ENCODE data around the gene HMGA1. TPM values are rescaled to one million over a fixed set of nuclear protein-coding genes. Genes with fewer than 3 reads are reported as not detected.

Gene HMGA1, protein sequence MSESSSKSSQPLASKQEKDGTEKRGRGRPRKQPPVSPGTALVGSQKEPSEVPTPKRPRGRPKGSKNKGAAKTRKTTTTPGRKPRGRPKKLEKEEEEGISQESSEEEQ
- total RNA-seq = 65.2 and 111 TPM in 2 replicates

DNA sequence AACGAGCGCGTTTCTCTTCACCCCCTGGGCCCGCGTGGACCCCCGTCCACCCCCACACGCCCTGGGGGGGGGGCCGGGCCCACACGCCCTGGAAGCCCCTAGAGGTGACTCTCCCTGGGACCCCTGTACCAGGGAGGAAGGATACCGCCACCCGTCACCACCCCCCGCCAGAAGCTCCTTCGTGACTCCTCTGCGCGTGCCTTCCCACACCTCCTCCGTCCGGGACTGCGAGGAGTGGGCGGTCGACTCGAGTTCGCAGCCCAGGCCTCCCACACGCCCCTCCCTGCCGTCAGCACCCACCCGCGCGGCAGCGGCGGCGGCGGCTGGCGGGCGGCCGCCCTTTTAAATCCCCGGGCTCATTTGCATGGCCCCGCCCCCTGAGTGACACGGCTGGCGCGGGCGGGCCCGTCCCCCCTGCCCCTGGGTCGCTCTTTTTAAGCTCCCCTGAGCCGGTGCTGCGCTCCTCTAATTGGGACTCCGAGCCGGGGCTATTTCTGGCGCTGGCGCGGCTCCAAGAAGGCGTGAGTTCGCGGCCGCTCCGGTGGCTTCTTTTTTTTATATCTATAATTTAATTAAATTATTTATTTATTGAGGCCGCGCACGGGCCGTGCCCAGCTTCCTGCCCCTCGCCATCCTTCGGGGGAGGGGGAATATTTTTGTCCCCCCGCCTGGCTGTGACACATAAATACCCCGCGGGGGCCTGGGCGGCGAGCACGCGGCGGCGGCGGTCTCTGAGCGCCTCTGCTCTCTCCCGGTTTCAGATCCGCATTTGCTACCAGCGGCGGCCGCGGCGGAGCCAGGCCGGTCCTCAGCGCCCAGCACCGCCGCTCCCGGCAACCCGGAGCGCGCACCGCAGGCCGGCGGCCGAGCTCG lies at the start of gene HMGA1:
TSS of gene HMGA1 (plus strand) at position 431 of the 873 bp plus-strand sequence. CDS start 3,908 bp downstream, outside the sequence.
- DNase-seq (ENCODE audit: low read depth) = peak; percentile 90
- TF ChIP-seq, protein P1, sequence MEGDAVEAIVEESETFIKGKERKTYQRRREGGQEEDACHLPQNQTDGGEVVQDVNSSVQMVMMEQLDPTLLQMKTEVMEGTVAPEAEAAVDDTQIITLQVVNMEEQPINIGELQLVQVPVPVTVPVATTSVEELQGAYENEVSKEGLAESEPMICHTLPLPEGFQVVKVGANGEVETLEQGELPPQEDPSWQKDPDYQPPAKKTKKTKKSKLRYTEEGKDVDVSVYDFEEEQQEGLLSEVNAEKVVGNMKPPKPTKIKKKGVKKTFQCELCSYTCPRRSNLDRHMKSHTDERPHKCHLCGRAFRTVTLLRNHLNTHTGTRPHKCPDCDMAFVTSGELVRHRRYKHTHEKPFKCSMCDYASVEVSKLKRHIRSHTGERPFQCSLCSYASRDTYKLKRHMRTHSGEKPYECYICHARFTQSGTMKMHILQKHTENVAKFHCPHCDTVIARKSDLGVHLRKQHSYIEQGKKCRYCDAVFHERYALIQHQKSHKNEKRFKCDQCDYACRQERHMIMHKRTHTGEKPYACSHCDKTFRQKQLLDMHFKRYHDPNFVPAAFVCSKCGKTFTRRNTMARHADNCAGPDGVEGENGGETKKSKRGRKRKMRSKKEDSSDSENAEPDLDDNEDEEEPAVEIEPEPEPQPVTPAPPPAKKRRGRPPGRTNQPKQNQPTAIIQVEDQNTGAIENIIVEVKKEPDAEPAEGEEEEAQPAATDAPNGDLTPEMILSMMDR (IDR thresholded peaks at IDR 0.05; ENCODE audit: insufficient read depth, low read depth, low read length) = no peak
- H3K4me3 ChIP-seq (ENCODE audit: low read depth, low read length) = peak within 1 kb of the TSS; percentile 76

DNA sequence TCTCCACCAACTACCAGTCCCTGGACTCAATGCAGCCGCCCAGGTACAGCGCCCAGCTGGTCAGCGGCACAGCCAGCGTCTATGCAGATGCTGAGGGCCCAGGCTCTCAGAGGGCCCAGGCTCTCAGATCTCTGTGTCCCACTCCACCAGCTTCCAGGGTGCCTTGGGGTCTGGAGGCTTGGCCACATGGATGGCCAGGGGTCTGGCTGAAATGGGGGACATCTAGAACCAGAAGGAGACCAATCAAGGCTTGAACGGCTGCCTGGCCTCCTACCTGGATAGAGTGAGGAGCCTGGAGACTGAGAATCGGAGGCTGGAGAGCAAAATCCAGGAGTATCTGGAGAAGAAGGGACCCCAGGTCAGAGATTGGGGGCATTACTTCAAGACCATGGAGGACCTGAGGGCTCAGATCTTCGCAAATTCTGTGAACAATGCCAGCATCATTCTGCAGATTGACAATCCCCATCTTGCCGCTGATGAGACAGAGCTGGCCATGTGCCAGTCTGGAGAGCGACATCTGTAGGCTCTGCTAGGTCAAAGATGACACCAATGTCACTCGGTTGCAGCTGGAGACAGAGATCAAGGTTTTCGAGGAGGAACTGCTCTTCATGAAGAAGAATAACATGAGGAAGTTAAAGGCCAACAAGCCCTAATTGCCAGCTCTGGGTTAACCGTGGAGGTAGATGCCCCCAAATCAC lies 46.7 kb upstream of the HMGA1 start:
- TF ChIP-seq, protein P1 (IDR thresholded peaks at IDR 0.05; ENCODE audit: insufficient read depth, low read depth, low read length) = no peak
- no peak overlapping the region for H3K4me3 ChIP-seq (ENCODE audit: low read depth, low read length)
- no peak for DNase-seq (ENCODE audit: low read depth)

DNA sequence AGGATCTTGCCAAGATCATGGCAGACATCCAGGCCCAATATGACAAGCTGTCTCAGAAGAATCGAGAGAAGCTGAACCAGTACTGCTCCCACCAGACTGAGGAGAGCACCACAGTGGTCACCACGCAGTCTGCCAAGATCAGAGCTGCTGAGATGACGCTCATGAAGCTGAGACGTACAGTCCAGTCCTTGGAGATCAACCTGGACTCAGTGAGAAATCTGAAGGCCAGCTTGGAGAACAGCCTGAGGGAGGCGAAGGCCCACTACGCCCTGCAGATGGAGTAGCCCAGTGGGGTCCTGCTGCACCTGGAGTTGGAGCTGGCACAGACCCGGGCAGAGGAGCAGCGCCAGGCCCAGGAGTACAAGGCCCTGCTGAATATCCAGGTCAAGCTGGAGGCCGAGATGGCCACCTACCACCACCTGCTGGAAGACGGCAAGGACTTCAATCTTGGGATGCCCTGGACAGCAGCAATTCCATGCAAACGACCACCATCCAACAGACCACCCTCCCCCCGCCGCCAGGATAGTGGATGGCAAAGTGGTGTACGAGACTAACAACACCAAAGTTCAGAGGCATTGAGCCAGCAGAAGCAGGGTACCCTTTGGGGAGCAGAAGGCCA lies 46.1 kb upstream of the HMGA1 start:
- no peak for DNase-seq (ENCODE audit: low read depth)
- TF ChIP-seq, protein P1 (IDR thresholded peaks at IDR 0.05; ENCODE audit: insufficient read depth, low read depth, low read length) = no peak
- H3K4me3 ChIP-seq (ENCODE audit: low read depth, low read length) = no peak overlapping the region

DNA sequence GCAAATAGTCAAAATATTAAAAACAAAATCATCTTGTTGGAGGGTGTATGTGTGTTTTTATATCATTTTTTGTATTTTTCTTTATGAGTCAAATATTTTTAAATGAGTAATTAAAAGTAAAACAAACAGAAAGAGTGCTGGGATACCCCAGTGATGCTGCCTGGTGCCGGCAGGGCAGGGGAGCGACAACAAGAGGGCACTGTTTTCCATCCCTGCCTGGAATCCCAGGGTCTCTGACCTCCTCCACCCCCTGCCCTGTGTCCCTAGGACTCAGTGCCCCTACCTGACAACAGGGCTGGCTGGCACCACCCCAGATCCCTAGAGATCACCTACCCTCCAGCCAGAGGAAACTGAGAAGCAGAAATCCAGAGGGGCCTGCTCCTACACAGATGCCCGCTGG lies 41.9 kb upstream of the HMGA1 start:
- no peak overlapping the region for H3K4me3 ChIP-seq (ENCODE audit: low read depth, low read length)
- TF ChIP-seq, protein P1 (IDR thresholded peaks at IDR 0.05; ENCODE audit: insufficient read depth, low read depth, low read length) = peak; percentile 3
- no peak for DNase-seq (ENCODE audit: low read depth)

DNA sequence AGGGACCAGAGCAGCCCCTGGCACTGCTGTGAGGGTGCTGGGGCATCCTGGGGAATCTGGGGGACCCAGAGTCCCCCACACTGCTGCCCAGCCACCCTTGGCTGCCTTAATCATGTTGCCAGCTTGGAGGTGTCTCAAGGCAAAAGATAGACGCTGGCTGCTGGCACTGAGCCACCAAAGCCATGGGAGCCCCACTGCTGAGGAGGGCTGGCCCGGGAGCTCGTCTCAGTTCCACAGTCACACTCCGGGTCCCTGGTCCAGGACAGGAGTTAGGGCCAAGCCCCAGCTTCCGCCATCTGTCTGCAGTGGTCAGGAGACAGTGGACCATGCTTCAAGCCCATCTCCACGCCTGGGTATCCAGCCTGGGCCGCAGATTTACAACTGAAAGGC lies 41.0 kb upstream of the HMGA1 start:
- peak overlapping the region; percentile 58 for H3K4me3 ChIP-seq (ENCODE audit: low read depth, low read length)
- TF ChIP-seq, protein P1 (IDR thresholded peaks at IDR 0.05; ENCODE audit: insufficient read depth, low read depth, low read length) = no peak
- DNase-seq (ENCODE audit: low read depth) = no peak

DNA sequence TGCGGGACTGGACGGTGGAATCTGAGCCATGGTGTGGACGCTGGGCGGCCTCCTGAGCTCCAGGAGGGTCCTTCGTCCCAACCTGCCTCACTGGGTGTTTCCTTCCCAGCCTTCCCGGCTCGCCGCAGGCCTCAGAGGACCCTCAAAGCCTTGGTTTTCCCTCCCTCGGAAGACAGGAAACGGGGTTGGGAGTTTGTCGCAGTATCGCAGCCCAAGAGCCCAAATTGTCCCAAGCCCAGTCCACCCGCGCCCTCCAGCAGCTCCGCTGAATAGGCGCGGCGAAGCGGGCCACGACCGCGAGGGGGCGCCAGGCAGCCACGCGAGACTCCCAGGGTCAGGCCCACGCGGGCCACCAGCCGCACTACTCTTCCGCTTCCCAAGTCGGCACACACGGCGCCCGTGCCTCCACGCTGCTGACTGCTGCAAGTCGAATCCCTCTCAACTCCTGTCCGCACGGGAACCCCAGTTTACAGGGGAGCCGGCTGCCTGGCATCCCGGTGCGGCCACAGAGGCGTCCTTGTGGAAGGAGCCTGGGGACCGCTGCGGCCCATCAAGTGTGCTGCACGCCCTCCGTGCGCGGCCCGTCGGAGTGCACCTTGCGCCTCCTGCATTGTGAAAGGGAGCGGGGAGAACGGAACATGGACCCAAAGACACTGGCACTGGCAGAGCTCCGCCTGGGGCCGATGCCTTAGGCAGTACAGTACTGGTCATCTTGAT lies 40.4 kb upstream of the HMGA1 start:
- peak overlapping the region; percentile 58 for H3K4me3 ChIP-seq (ENCODE audit: low read depth, low read length)
- peak; percentile 66 for DNase-seq (ENCODE audit: low read depth)
- TF ChIP-seq, protein P1 (IDR thresholded peaks at IDR 0.05; ENCODE audit: insufficient read depth, low read depth, low read length) = peak; percentile 92

Measured in fibroblast of villous mesenchyme (primary cell).